ENCODE data around the gene SLC7A5. TPM values are rescaled to one million over a fixed set of nuclear protein-coding genes. Genes with fewer than 3 reads are reported as not detected.

Gene SLC7A5
- total and polyA plus RNA-seq, 2 of the 13 experiments (the other 11 are each of a cell fraction or from before 2014, with no cell fraction given) = 79.6 to 155 TPM

DNA sequence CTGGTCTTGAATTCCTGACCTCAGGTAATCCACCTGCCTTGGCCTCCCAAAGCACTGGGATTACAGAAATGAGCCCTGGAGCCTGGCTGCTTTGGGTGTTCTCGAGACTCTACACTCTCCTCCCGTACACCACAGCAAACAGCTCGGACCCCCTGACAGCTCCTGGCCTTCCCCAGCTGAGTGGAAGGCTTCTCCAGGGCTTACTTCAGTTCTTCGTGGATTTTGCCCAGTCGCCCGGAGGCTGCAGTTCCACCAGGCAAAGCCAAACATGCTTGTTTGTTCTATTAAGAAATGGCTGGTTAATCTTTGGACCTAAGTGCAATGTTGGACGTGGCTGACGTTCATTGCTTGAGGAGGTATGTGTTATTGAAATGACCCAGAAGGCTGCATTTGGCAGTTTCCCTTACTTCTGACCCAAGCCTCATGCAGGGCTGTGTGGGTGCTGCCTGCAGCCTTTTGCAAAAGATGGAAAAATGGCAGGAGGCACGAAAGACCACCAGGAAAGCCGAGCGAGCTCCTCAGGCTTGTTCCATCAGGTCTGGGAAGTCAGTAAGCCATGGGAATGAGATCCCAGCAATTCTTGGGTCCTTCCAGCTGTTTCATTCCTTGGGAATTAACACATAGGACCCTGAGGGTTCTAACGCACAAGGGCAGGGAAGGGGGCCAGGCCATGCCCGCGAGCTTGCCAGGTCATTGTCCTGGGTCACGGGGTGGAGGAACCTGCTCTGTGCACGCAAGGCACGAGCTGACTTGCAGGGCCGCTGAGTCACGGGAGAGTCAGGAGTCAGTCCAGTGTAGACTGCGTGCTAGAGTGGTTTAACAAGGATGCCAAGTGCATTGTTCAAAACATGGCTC lies 79.6 kb downstream of the SLC7A5 start (continued):
- TF ChIP-seq AHDC1 (CRISPR knock-in tag; IDR thresholded peaks at IDR 0.05; ENCODE audit: borderline replicate concordance) (peak; percentile 92), TCF12 (IDR thresholded peaks at IDR 0.05) (no peak), TCF12 (CRISPR knock-in tag; IDR thresholded peaks at IDR 0.05) (0 out of 2 replicates have a peak, but pooled peaks have one; percentile 71), ZNF777 (CRISPR knock-in tag; IDR thresholded peaks at IDR 0.05) (peak; percentile 93), MEIS2 (CRISPR knock-in tag; IDR thresholded peaks at IDR 0.05) (peak; percentile 63), ZNF800 (CRISPR knock-in tag; IDR thresholded peaks at IDR 0.05) (peak; percentile 58; the same call in 1 of the 2 replicates), ZNF609 (CRISPR knock-in tag; IDR thresholded peaks at IDR 0.05; ENCODE audit: borderline replicate concordance) (peak; percentile 83; the same call in 1 of the 2 replicates), ZBTB7A (CRISPR knock-in tag; IDR thresholded peaks at IDR 0.05) (peak; percentile 86; the same call in 1 of the 2 replicates)
- TF ChIP-seq, protein P1, sequence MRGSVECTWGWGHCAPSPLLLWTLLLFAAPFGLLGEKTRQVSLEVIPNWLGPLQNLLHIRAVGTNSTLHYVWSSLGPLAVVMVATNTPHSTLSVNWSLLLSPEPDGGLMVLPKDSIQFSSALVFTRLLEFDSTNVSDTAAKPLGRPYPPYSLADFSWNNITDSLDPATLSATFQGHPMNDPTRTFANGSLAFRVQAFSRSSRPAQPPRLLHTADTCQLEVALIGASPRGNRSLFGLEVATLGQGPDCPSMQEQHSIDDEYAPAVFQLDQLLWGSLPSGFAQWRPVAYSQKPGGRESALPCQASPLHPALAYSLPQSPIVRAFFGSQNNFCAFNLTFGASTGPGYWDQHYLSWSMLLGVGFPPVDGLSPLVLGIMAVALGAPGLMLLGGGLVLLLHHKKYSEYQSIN (CRISPR knock-in tag; IDR thresholded peaks at IDR 0.05; ENCODE audit: borderline replicate concordance) = no peak
- TF ChIP-seq, protein P2, sequence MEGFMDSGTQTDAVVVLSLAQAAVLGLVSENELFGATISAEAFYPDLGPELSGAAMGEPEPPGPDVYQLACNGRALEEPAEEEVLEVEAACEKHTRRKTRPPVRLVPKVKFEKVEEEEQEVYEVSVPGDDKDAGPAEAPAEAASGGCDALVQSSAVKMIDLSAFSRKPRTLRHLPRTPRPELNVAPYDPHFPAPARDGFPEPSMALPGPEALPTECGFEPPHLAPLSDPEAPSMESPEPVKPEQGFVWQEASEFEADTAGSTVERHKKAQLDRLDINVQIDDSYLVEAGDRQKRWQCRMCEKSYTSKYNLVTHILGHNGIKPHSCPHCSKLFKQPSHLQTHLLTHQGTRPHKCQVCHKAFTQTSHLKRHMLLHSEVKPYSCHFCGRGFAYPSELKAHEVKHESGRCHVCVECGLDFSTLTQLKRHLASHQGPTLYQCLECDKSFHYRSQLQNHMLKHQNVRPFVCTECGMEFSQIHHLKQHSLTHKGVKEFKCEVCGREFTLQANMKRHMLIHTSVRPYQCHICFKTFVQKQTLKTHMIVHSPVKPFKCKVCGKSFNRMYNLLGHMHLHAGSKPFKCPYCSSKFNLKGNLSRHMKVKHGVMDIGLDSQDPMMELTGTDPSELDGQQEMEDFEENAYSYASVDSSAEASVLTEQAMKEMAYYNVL (CRISPR knock-in tag; IDR thresholded peaks at IDR 0.05; ENCODE audit: borderline replicate concordance) = peak; percentile 84; the same call in 1 of the 2 replicates
